Stimulated activated CD4-positive, alpha-beta T cell treated with anti-CD3 and anti-CD28 coated beads, Interleukin-1b, Interleukin-23, amount 100 ng/mL, for 4 hours (primary cell): ENCODE measurements around the gene WWTR1.

Source experiments
- DNase-seq, 2 donors: peaks; one replicate each; pipeline ENCODE4 v3.0.0-alpha.2; 2020; ENCODE audit warnings: low read depth in 2 of 2

The WWTR1 gene

GRCh38 chr3:149655826-149656574 is 1.8 kb downstream of the WWTR1 start:
- no peak for DNase-seq

- DNase-seq: no peak
These were observed 3.6 kb downstream of the WWTR1 start for GRCh38 chr3:149654188-149654601.

- no peak for DNase-seq
These were observed 4.3 kb downstream of the WWTR1 start for GRCh38 chr3:149653564-149653963.

- no peak for DNase-seq
These were observed 4.7 kb downstream of the WWTR1 start for GRCh38 chr3:149653136-149653535.

GRCh38 chr3:149650828-149651227 is 7.0 kb downstream of the WWTR1 start:
- no peak for DNase-seq

- no peak for DNase-seq
These were observed 9.3 kb downstream of the WWTR1 start for GRCh38 chr3:149648525-149648924.

- no peak for DNase-seq
These were observed 10.0 kb downstream of the WWTR1 start for GRCh38 chr3:149647812-149648211.

- DNase-seq: no peak
These were observed 10.5 kb downstream of the WWTR1 start for GRCh38 chr3:149647285-149647684.

- DNase-seq: no peak
These were observed 11.6 kb downstream of the WWTR1 start for GRCh38 chr3:149646181-149646766.

GRCh38 chr3:149643963-149644362 is 13.9 kb downstream of the WWTR1 start:
- DNase-seq: no peak

GRCh38 chr3:149643482-149643798 is 14.4 kb downstream of the WWTR1 start:
- no peak for DNase-seq

- no peak for DNase-seq
These were observed 16.7 kb downstream of the WWTR1 start for GRCh38 chr3:149640976-149641728.

GRCh38 chr3:149639093-149639486 is 18.7 kb downstream of the WWTR1 start:
- DNase-seq: no peak

GRCh38 chr3:149638228-149639092 is 19.4 kb downstream of the WWTR1 start:
- DNase-seq: no peak

GRCh38 chr3:149635396-149635795 is 22.4 kb downstream of the WWTR1 start:
- DNase-seq: no peak

- no peak for DNase-seq
These were observed 23.3 kb downstream of the WWTR1 start for GRCh38 chr3:149634573-149634972.

- DNase-seq: no peak
These were observed 23.8 kb downstream of the WWTR1 start for GRCh38 chr3:149634072-149634471.

- no peak for DNase-seq
These were observed 25.6 kb downstream of the WWTR1 start for GRCh38 chr3:149632225-149632624.

- no peak for DNase-seq
These were observed 27.0 kb downstream of the WWTR1 start for GRCh38 chr3:149630806-149631205.

GRCh38 chr3:149628957-149629670 is 28.7 kb downstream of the WWTR1 start:
- no peak for DNase-seq

GRCh38 chr3:149626671-149627070 is 31.2 kb downstream of the WWTR1 start:
- DNase-seq: no peak
